Adrenal gland (tissue), 12 donors: ENCODE data around the gene SEL1L2. TPM values are rescaled to one million over a fixed set of nuclear protein-coding genes. Genes with fewer than 3 reads are reported as not detected.

Source experiments
- DNase-seq, 7 donors: peaks; one replicate each; pipeline ENCODE4 v3.0.0-alpha.2; 2019 to 2020
- H3K27ac ChIP-seq, 5 donors: fragments of 200-600 bp; sonication (generic) in 4 of 5; 1 replicate in 3 of 5; 2 replicates in 2 of 5; pipeline versions ENCODE4 v1.5.1 to v1.8.0; 2016 to 2020; ENCODE audit warnings: mild to moderate bottlenecking in 1 of 5
- H3K27me3 ChIP-seq: fragments of 200-600 bp; 2 replicates; pipeline ENCODE4 v1.8.0; 2021
- H3K36me3 ChIP-seq, 2 donors: fragments of 200-600 bp; replicated peaks in 1 of 2; 1 replicate in 1 of 2; 2 replicates in 1 of 2; pipeline versions ENCODE4 v1.5.1 to v1.8.0; 2018 to 2022
- H3K4me1 ChIP-seq, 2 donors: fragments of 200-600 bp; replicated peaks in 1 of 2; 1 replicate in 1 of 2; 2 replicates in 1 of 2; pipeline versions ENCODE4 v1.5.1 to v1.8.0; 2018 to 2021
- H3K4me3 ChIP-seq, 4 donors: fragments of 200-600 bp; sonication (generic) in 3 of 4; one replicate each; pipeline ENCODE4 v1.5.1; 2016 to 2018
- H3K9me3 ChIP-seq, 3 donors: fragments of 200-600 bp; sonication (generic) in 1 of 3; replicated peaks in 1 of 3; 1 replicate in 2 of 3; 2 replicates in 1 of 3; pipeline versions ENCODE4 v1.5.1 to v1.8.0; 2016 to 2021
- POLR2A ChIP-seq, 2 donors: fragments of 450-650 bp; IDR thresholded peaks; one replicate each; pipeline ENCODE4 v1.6.1; 2017; ENCODE audit warnings: antibody characterized with exemption in 2 of 2, mild to moderate bottlenecking in 2 of 2, moderate library complexity in 1 of 2
- WGBS, 4 donors: extraction: QIAGEN DNeasy Blood & Tissue Kit in 2 of 4; methylation state at CpG; one replicate each; pipeline versions ENCODE4 v1.1.5 to v1.1.7; 2013 to 2017; 5-methylcytosine and 5-hydroxymethylcytosine counted together
- intact Hi-C, 2 donors: fragments of 100-400 bp; cut with DNase I; formaldehyde crosslinking; loops; one replicate each; pipeline versions ENCODE4 v1.14.1 to v1.15.0; 2022 to 2023
- polyA plus RNA-seq, 3 donors: library from polyadenylated mRNA; stranded (reverse); fragments of 200-250 nt in 2 of 3; fragments of 350-450 nt in 1 of 3; fragmentation: Illumina TruSeq in 1 of 3; extraction: RNeasy Lipid Tissue Mini Kit (QIAGEN cat#74804) in 1 of 3; gene quantifications; one replicate each; pipeline ENCODE4 v1.2.3, GENCODE V29; 2013 to 2014
- total RNA-seq, 9 donors: library from RNA; depleted of rRNA in 4 of 9; stranded (reverse); fragments of >200 nt in 4 of 9; fragments of 120-200 nt in 1 of 9; fragmentation: NEBNext Ultra II Directional in 1 of 9; extraction: Animal tissue kit (Norgen Biotek cat#: 25700) in 1 of 9; gene quantifications; one replicate each; pipeline versions ENCODE4 v1.1.0 to v1.2.4, GENCODE V29; 2013 to 2023
- TF ChIP-seq, protein P1 (sequence below), 6 experiments: fragments of 450-650 bp in 4 of 6; fragments of 200-600 bp in 2 of 6; sonication (generic) in 1 of 6; IDR thresholded peaks; 1 replicate in 5 of 6; 2 replicates in 1 of 6; pipeline versions ENCODE4 v1.5.1 to v1.8.0; 2016 to 2021; ENCODE audit warnings: antibody characterized with exemption in 6 of 6, mild to moderate bottlenecking in 2 of 6, moderate library complexity in 1 of 6
- donor health status: healthy with polysubstance abuse.
- donor health status: Bipolar disorder and iron deficiency.
- donor health status: DM: yes; HTN: yes; CAD: no.
- donor health status: DM: no; HTN: no; CAD: no.
- donor health status: DM: no; HTN: no; CAD: no.
- donor health status: DM: yes; HTN: yes; CAD: no.

The SEL1L2 gene
- total and polyA plus RNA-seq, 12 donors = 0.22 to 2.3 (median 0.43) TPM; not detected in 8

DNA sequence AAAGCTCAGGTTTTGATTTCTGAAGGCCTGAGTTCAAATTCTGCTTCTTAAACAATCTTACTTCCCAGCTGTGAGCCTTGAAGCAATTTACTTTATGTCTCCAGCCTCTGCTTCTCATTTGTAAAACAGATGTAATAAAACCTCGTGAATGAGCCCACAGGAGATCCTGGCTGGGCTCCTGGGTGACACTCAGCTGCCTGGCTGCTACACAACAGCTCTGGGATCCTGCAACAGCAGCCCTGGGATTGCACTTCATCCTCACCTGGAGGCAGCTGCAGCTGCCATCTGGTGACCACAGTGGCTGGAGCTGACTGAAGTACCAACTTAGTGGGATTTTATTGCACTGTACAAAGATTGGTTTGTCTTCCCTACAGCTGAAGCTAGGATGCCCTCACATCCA lies 107.0 kb downstream of the SEL1L2 start:
- 29 to 50% (median 43%) methylated on average over 1 of the region's 1 CpG for WGBS, 4 donors
- no peak overlapping the region for H3K27ac ChIP-seq
- no peak for TF ChIP-seq POLR2A (IDR thresholded peaks at IDR 0.05)
- TF ChIP-seq, protein P1, sequence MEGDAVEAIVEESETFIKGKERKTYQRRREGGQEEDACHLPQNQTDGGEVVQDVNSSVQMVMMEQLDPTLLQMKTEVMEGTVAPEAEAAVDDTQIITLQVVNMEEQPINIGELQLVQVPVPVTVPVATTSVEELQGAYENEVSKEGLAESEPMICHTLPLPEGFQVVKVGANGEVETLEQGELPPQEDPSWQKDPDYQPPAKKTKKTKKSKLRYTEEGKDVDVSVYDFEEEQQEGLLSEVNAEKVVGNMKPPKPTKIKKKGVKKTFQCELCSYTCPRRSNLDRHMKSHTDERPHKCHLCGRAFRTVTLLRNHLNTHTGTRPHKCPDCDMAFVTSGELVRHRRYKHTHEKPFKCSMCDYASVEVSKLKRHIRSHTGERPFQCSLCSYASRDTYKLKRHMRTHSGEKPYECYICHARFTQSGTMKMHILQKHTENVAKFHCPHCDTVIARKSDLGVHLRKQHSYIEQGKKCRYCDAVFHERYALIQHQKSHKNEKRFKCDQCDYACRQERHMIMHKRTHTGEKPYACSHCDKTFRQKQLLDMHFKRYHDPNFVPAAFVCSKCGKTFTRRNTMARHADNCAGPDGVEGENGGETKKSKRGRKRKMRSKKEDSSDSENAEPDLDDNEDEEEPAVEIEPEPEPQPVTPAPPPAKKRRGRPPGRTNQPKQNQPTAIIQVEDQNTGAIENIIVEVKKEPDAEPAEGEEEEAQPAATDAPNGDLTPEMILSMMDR (IDR thresholded peaks at IDR 0.05) = no peak
- no peaks in the 10 kb centered on the region for H3K36me3 ChIP-seq
- no peak for DNase-seq
- no peaks in the 10 kb centered on the region for H3K4me1 ChIP-seq
- intact Hi-C loops = no loop called here
- no peaks in the 10 kb centered on the region for H3K27me3 ChIP-seq
- H3K4me3 ChIP-seq = no peak overlapping the region
- H3K9me3 ChIP-seq = no peaks in the 10 kb centered on the region

- H3K4me1 ChIP-seq = no peaks in the 10 kb centered on the region
- H3K9me3 ChIP-seq = no peaks in the 10 kb centered on the region
- H3K27me3 ChIP-seq = no peaks in the 10 kb centered on the region
- H3K4me3 ChIP-seq = no peak overlapping the region
- DNase-seq = no peak
- no peak for TF ChIP-seq POLR2A (IDR thresholded peaks at IDR 0.05)
- TF ChIP-seq, protein P1 (IDR thresholded peaks at IDR 0.05) = no peak
- WGBS, 4 donors = 90 to 96% (median 91%) methylated on average over 2 of the region's 2 CpGs
- intact Hi-C loops = no loop called here
- H3K27ac ChIP-seq = no peak overlapping the region
- no peaks in the 10 kb centered on the region for H3K36me3 ChIP-seq
Measured at GRCh38 chr20:13878566-13878965, 111.8 kb downstream of the SEL1L2 start.

- no peaks in the 10 kb centered on the region for H3K36me3 ChIP-seq
- no peaks in the 10 kb centered on the region for H3K27me3 ChIP-seq
- WGBS, 4 donors = 33 to 57% (median 42%) methylated on average over 4 of the region's 4 CpGs
- H3K27ac ChIP-seq = no peak overlapping the region
- no peak for DNase-seq
- no peak for TF ChIP-seq POLR2A (IDR thresholded peaks at IDR 0.05)
- TF ChIP-seq, protein P1 (IDR thresholded peaks at IDR 0.05) = no peak
- H3K4me3 ChIP-seq = no peak overlapping the region
- intact Hi-C loops = no loop called here
- H3K4me1 ChIP-seq = no peaks in the 10 kb centered on the region
- H3K9me3 ChIP-seq = no peaks in the 10 kb centered on the region
Measured at GRCh38 chr20:13877793-13878192, 112.6 kb downstream of the SEL1L2 start.

- H3K27ac ChIP-seq = no peak overlapping the region
Measured at GRCh38 chr20:13875265-13875811, 115.1 kb downstream of the SEL1L2 start.

More at GRCh38 chr20:13875265-13875811, 115.1 kb downstream of the SEL1L2 start:
- Histone ChIP-seq H3K4me1 (no peaks in the 10 kb centered on the region), H3K4me3 (no peak overlapping the region), H3K27me3 (no peaks in the 10 kb centered on the region), H3K36me3 (no peaks in the 10 kb centered on the region), H3K9me3 (no peaks in the 10 kb centered on the region)
- WGBS, 4 donors = 73 to 89% (median 84%) methylated on average over 3 of the region's 3 CpGs
- intact Hi-C loops = no loop called here
- DNase-seq = no peak
- no peak for TF ChIP-seq POLR2A (IDR thresholded peaks at IDR 0.05)
- TF ChIP-seq, protein P1 (IDR thresholded peaks at IDR 0.05) = no peak
